Astrocyte (in vitro differentiated cells and primary cell): ENCODE data around the gene FDX2.

Experiments used
- CTCF ChIP-seq: IDR thresholded peaks from 2 replicates; pipeline ENCODE4 v1.5.1; 2011; ENCODE audit warnings: low read depth, mild to moderate bottlenecking, inconsistent platforms, low read length, moderate library complexity; ENCODE audit not compliant: insufficient read depth
- EZH2 ChIP-seq: IDR thresholded peaks from 2 replicates; pipeline ENCODE4 v1.6.1; 2012; ENCODE audit warnings: mild to moderate bottlenecking, low read length, inconsistent platforms; ENCODE audit not compliant: insufficient read depth

- TF ChIP-seq CTCF (no peak), EZH2 (no peak)
Measured at GRCh38 chr19:10353793-10354391, 38.1 kb upstream of the FDX2 start.
